Bronchial epithelial cell (primary cell): ENCODE measurements around the gene HIPK1. TPM values are rescaled to one million over a fixed set of nuclear protein-coding genes. Genes with fewer than 3 reads are reported as not detected.

Experiments
- DNase-seq: peaks from one replicate; pipeline ENCODE4 v3.0.0-alpha.2; 2010; ENCODE audit warnings: low read depth
- FAIRE-seq: peaks from 2 replicates; lab custom pipeline; 2011; peaks lifted over from hg19 to GRCh38; lab: Jason Lieb, UNC
- H3K27me3 ChIP-seq: 2 replicates; pipeline ENCODE4 v1.5.1; 2011; ENCODE audit warnings: low read length; ENCODE audit not compliant: control insufficient read depth, insufficient read depth
- H3K36me3 ChIP-seq: 2 replicates; pipeline ENCODE4 v1.5.1; 2011; ENCODE audit warnings: low read length; ENCODE audit not compliant: control insufficient read depth, insufficient read depth
- H3K4me3 ChIP-seq: 2 replicates; pipeline ENCODE4 v1.5.1; 2011; ENCODE audit warnings: mild to moderate bottlenecking, low read depth, low read length, control low read depth
- total RNA-seq: library from RNA; depleted of rRNA; stranded (reverse); fragments of >200 nt; gene quantifications from 2 replicates; pipeline ENCODE4 v1.2.1, GENCODE V29; 2014
- TF ChIP-seq, protein P1 (sequence below): IDR thresholded peaks from 2 replicates; pipeline ENCODE4 v1.5.1; 2011; ENCODE audit warnings: mild to moderate bottlenecking, moderate library complexity, low read length, control low read depth, inconsistent platforms; ENCODE audit not compliant: insufficient read depth, severe bottlenecking

The HIPK1 gene
- total RNA-seq, 1 donor from 2014 or later, result 18.7 TPM

DNA sequence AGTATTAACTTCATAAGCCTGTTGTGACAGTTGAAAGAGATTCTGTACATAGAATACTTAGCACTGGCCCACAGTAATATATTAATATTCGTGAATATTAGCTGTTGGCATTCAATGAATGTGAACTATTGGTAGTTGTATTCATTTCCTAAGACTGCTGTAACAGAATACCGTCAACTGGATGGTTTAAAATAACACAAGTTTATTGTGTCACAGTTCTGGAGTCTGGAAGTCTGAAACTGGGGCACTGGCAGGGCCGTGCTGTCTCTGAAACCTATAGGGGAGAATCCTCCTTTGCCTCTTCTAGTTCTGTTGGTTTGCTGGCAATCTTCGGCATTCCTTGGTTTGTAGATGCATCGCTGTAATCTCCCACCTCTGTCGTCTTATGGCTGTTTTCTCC is 97.7 kb downstream of the HIPK1 start:
- Histone ChIP-seq H3K4me3 (no peak overlapping the region), H3K36me3 (no peaks in the 10 kb centered on the region), H3K27me3 (no peaks in the 10 kb centered on the region)
- TF ChIP-seq, protein P1, sequence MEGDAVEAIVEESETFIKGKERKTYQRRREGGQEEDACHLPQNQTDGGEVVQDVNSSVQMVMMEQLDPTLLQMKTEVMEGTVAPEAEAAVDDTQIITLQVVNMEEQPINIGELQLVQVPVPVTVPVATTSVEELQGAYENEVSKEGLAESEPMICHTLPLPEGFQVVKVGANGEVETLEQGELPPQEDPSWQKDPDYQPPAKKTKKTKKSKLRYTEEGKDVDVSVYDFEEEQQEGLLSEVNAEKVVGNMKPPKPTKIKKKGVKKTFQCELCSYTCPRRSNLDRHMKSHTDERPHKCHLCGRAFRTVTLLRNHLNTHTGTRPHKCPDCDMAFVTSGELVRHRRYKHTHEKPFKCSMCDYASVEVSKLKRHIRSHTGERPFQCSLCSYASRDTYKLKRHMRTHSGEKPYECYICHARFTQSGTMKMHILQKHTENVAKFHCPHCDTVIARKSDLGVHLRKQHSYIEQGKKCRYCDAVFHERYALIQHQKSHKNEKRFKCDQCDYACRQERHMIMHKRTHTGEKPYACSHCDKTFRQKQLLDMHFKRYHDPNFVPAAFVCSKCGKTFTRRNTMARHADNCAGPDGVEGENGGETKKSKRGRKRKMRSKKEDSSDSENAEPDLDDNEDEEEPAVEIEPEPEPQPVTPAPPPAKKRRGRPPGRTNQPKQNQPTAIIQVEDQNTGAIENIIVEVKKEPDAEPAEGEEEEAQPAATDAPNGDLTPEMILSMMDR, result no peak
- FAIRE-seq (no peak), DNase-seq (no peak)

Other genes starting within 250 kb of the HIPK1 start
- 5.5 and 7.4 TPM in 2 replicates for gene PHTF1, start 169.8 kb upstream of the HIPK1 start, total RNA-seq
- gene RSBN1, start 116.8 kb upstream of the HIPK1 start, total RNA-seq, result 7.9 and 12.9 TPM in 2 replicates
- under 0.01 and 0.26 TPM in 2 replicates for gene PTPN22, start 57.6 kb upstream of the HIPK1 start, total RNA-seq
- under 0.01 and 1.0 TPM in 2 replicates for gene BCL2L15, start 41.7 kb upstream of the HIPK1 start, total RNA-seq
- 6.1 and 10.0 TPM in 2 replicates for gene AP4B1, start 24.5 kb upstream of the HIPK1 start, total RNA-seq
- gene DCLRE1B, start 24.0 kb upstream of the HIPK1 start, total RNA-seq, result 0.79 and 1.0 TPM in 2 replicates
- 0.13 and 1.6 TPM in 2 replicates for gene OLFML3, start 50.1 kb downstream of the HIPK1 start, total RNA-seq
- gene SYT6, start 224.5 kb downstream of the HIPK1 start, total RNA-seq, result not detected in 2 replicates